Fibroblast of lung (primary cell): ENCODE measurements around the gene RGS1. TPM values are rescaled to one million over a fixed set of nuclear protein-coding genes. Genes with fewer than 3 reads are reported as not detected.
A peak's percentile ranks its signal among the peaks of the same experiment; 100 is the strongest.

Experiments used
- DNase-seq, 2 donors: peaks; one replicate each; pipeline versions ENCODE4 v3.0.0 to v3.0.0-alpha.2; 2010; ENCODE audit warnings: low read depth in 2 of 2
- H2AFZ ChIP-seq: 2 replicates; pipeline ENCODE4 v1.5.1; 2012; ENCODE audit warnings: low read length, control low read depth, inconsistent platforms
- H3K27ac ChIP-seq: 2 replicates; pipeline ENCODE4 v1.5.1; 2011; ENCODE audit warnings: low read length, control low read depth; ENCODE audit not compliant: insufficient read depth
- H3K27me3 ChIP-seq: 2 replicates; pipeline ENCODE4 v1.5.1; 2011; ENCODE audit warnings: mild to moderate bottlenecking, low read length; ENCODE audit not compliant: control insufficient read depth, insufficient read depth
- H3K36me3 ChIP-seq: 2 replicates; pipeline ENCODE4 v1.5.1; 2011; ENCODE audit warnings: low read length; ENCODE audit not compliant: control insufficient read depth, insufficient read depth
- H3K4me1 ChIP-seq: 2 replicates; pipeline ENCODE4 v1.5.1; 2011; ENCODE audit warnings: low read length; ENCODE audit not compliant: control insufficient read depth, insufficient read depth; ENCODE audit errors: extremely low read depth
- H3K4me2 ChIP-seq: 2 replicates; pipeline ENCODE4 v1.5.1; 2011; ENCODE audit warnings: low read length, control low read depth; ENCODE audit not compliant: insufficient read depth; ENCODE audit errors: extremely low read depth
- H3K4me3 ChIP-seq, 4 experiments: fragments of 200-600 bp in 1 of 4; sonication (generic) in 1 of 4; replicated peaks in 1 of 4; 2 replicates each; pipeline ENCODE4 v1.5.1; 2011 to 2016; ENCODE audit warnings: low read length in 4 of 4, low read depth in 3 of 4, mild to moderate bottlenecking in 3 of 4, control low read depth in 2 of 4, inconsistent platforms in 1 of 4, mixed read lengths in 1 of 4; ENCODE audit not compliant: insufficient read depth in 1 of 4; ENCODE audit errors: control extremely low read depth in 1 of 4
- H3K79me2 ChIP-seq: 2 replicates; pipeline ENCODE4 v1.5.1; 2012; ENCODE audit warnings: mild to moderate bottlenecking, low read length, inconsistent platforms; ENCODE audit not compliant: control insufficient read depth, insufficient read depth
- H3K9ac ChIP-seq: 2 replicates; pipeline ENCODE4 v1.5.1; 2011; ENCODE audit warnings: mild to moderate bottlenecking, low read length, control low read depth; ENCODE audit not compliant: insufficient read depth
- H3K9me3 ChIP-seq: 2 replicates; pipeline ENCODE4 v1.5.1; 2012; ENCODE audit warnings: low read depth, low read length; ENCODE audit not compliant: control insufficient read depth, insufficient read depth
- H4K20me1 ChIP-seq: 2 replicates; pipeline ENCODE4 v1.5.1; 2011; ENCODE audit warnings: low read length; ENCODE audit not compliant: control insufficient read depth, insufficient read depth; ENCODE audit errors: extremely low read depth
- CTCF ChIP-seq, 2 donors: IDR thresholded peaks in 1 of 2; conservative IDR thresholded peaks in 1 of 2; 1 replicate in 1 of 2; 2 replicates in 1 of 2; pipeline ENCODE4 v1.5.1; 2011 to 2012; ENCODE audit warnings: low read length in 2 of 2, control low read depth in 1 of 2, inconsistent platforms in 1 of 2, low read depth in 1 of 2, mild to moderate bottlenecking in 1 of 2
- EZH2 ChIP-seq: IDR thresholded peaks from 2 replicates; pipeline ENCODE4 v1.5.1; 2012; ENCODE audit warnings: low read length, control low read depth, mild to moderate bottlenecking; ENCODE audit errors: missing control alignments
- polyA plus RNA-seq, 2 donors: library from polyadenylated mRNA; depleted of rRNA in 1 of 2; stranded (reverse) in 1 of 2; unstranded in 1 of 2; fragments of >200 nt; gene quantifications; 2 replicates each; pipeline ENCODE4 v1.2.1, GENCODE V29; 2011 to 2012; ENCODE audit warnings: missing spikeins in 1 of 2
- total RNA-seq: library from RNA; depleted of rRNA; stranded (reverse); fragments of >200 nt; gene quantifications from 2 replicates; pipeline ENCODE4 v1.2.1, GENCODE V29; 2014

RGS1 gene
- total and polyA plus RNA-seq, 2 donors (not counting 1 experiment from before 2014, with no cell fraction given), result 0.18 to 0.50 TPM

GRCh38 chr1:192608671-192609070, 33.1 kb downstream of the RGS1 start:
- TF ChIP-seq CTCF (conservative IDR thresholded peaks at IDR 0.05 in 1 of 2, IDR thresholded peaks at IDR 0.05 in 1 of 2; ENCODE audit: low read depth in 1 of 2, low read length in 2 of 2) (no peak), EZH2 (no peak)
- H2AFZ ChIP-seq, result no peak overlapping the region

GRCh38 chr1:192609110-192610079, 33.8 kb downstream of the RGS1 start:
- DNase-seq, result no peak
- Histone ChIP-seq H3K36me3 (no peaks in the 10 kb centered on the region), H4K20me1 (no peaks in the 10 kb centered on the region), H3K4me1 (no peaks in the 10 kb centered on the region), H3K27me3 (no peaks in the 10 kb centered on the region), H3K4me2 (no peak overlapping the region), H3K79me2 (no peaks in the 10 kb centered on the region), H3K27ac (no peak overlapping the region), H3K9ac (no peak overlapping the region), H2AFZ (peak overlapping the region; percentile 63), H3K9me3 (no peaks in the 10 kb centered on the region), H3K4me3 (no peak overlapping the region)
- TF ChIP-seq CTCF (conservative IDR thresholded peaks at IDR 0.05 in 1 of 2, IDR thresholded peaks at IDR 0.05 in 1 of 2; ENCODE audit: low read depth in 1 of 2, low read length in 2 of 2) (no peak), EZH2 (no peak)

More at GRCh38 chr1:192608671-192609070, 33.1 kb downstream of the RGS1 start:
- H3K9ac ChIP-seq, result no peak overlapping the region
- no peaks in the 10 kb centered on the region for H4K20me1 ChIP-seq
- no peaks in the 10 kb centered on the region for H3K27me3 ChIP-seq
- H3K4me1 ChIP-seq, result no peaks in the 10 kb centered on the region
- no peaks in the 10 kb centered on the region for H3K36me3 ChIP-seq
- DNase-seq, result no peak
- H3K79me2 ChIP-seq, result no peaks in the 10 kb centered on the region
- no peak overlapping the region for H3K4me3 ChIP-seq
- no peaks in the 10 kb centered on the region for H3K9me3 ChIP-seq
- H3K4me2 ChIP-seq, result no peak overlapping the region
- H3K27ac ChIP-seq, result no peak overlapping the region

- H4K20me1 ChIP-seq, result no peaks in the 10 kb centered on the region
- no peak overlapping the region for H3K27ac ChIP-seq
- H3K4me3 ChIP-seq, result no peak overlapping the region
- H3K36me3 ChIP-seq, result no peaks in the 10 kb centered on the region
- no peak overlapping the region for H2AFZ ChIP-seq
- H3K4me1 ChIP-seq, result no peaks in the 10 kb centered on the region
- H3K9me3 ChIP-seq, result no peaks in the 10 kb centered on the region
- no peaks in the 10 kb centered on the region for H3K79me2 ChIP-seq
- DNase-seq, result peak; percentile 23 to 71
- no peaks in the 10 kb centered on the region for H3K27me3 ChIP-seq
- no peak overlapping the region for H3K9ac ChIP-seq
- TF ChIP-seq EZH2, result no peak
- peak; percentile 17 to 41 for TF ChIP-seq CTCF (conservative IDR thresholded peaks at IDR 0.05 in 1 of 2, IDR thresholded peaks at IDR 0.05 in 1 of 2; ENCODE audit: low read depth in 1 of 2, low read length in 2 of 2)
- no peak overlapping the region for H3K4me2 ChIP-seq
Measured at GRCh38 chr1:192610112-192610889, 34.7 kb downstream of the RGS1 start.
